Measurements from ENCODE around the gene LRMDA. TPM values are rescaled to one million over a fixed set of nuclear protein-coding genes. Genes with fewer than 3 reads are reported as not detected.

LRMDA gene
- total RNA-seq, 4 donors from 2014 or later, result 7.3 to 20.1 (median 8.4) TPM

DNA sequence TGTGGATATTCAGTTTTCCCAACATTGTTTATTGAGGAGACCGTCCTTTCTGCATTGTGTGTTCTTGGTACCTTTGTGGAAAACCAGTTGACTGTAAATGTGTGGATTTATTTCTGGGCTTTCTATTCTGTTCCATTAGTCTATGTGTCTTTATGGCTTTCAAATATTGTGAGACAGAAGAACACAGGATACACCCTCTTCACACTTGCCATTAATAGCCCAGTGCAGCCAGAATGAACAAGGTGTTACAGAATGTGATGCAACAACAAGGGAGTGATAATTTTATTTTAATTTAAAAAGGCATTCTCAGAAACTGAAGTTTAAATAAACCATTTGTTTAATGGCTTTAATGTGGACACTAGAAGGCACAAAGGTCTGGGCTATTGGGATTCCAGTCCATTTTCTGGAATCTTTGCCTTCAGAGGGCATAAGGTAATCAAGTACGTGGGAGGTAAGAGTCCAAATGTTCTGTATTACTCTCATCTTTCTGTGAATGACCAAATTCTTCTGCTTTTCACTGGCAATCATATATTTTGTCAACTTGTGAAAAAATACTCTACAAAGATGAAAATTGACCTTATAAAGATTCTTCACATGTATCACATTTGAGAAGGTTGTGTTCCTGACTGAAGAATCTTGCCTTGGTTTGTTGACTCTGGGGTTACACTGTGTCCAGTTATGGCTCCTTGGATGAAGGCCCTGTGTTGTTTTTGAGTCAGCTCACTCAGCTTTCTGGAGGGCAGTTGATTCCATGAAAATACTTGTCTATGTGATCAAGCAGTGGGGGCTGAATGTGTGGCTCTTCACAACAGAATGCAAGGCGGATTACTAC lies 962.7 kb downstream of the LRMDA start:
- no peak for ATAC-seq
- peaks cover 0 to 49% (median 4%) of the 10 kb centered on the region in 3 donors for H3K4me1 ChIP-seq

DNA sequence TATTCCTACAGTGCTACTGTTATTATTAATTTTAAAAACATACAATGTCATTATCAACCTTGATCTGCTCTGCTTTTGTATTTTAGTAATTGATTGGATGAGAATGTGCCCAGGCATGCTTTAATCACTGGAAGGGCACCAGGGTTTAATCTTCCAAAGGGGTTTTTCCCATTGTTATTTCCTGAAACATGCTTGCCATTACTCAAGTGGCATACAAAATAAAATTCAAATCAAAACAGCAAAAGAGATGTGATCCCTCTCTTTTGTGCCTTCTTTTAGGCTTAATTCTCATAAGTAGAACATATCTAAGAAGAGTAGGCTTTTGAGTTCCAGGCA lies 963.3 kb downstream of the LRMDA start:
- H3K27ac ChIP-seq, result no peak overlapping the region

More for the DNA sequence above, 962.7 kb downstream of the LRMDA start:
- no peak overlapping the region for H3K4me3 ChIP-seq
- no peaks in the 10 kb centered on the region for H3K36me3 ChIP-seq
- no peaks in the 10 kb centered on the region for H3K9me3 ChIP-seq
- peak overlapping the region in 1 of 4 donors; percentile 12 for H3K27ac ChIP-seq
- TF ChIP-seq POLR2A (IDR thresholded peaks at IDR 0.05), result no peak
- TF ChIP-seq, protein P1, sequence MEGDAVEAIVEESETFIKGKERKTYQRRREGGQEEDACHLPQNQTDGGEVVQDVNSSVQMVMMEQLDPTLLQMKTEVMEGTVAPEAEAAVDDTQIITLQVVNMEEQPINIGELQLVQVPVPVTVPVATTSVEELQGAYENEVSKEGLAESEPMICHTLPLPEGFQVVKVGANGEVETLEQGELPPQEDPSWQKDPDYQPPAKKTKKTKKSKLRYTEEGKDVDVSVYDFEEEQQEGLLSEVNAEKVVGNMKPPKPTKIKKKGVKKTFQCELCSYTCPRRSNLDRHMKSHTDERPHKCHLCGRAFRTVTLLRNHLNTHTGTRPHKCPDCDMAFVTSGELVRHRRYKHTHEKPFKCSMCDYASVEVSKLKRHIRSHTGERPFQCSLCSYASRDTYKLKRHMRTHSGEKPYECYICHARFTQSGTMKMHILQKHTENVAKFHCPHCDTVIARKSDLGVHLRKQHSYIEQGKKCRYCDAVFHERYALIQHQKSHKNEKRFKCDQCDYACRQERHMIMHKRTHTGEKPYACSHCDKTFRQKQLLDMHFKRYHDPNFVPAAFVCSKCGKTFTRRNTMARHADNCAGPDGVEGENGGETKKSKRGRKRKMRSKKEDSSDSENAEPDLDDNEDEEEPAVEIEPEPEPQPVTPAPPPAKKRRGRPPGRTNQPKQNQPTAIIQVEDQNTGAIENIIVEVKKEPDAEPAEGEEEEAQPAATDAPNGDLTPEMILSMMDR (IDR thresholded peaks at IDR 0.05), result no peak
- no peak for TF ChIP-seq EP300 (IDR thresholded peaks at IDR 0.05)
- TF ChIP-seq POLR2AphosphoS5 (IDR thresholded peaks at IDR 0.05), result no peak
- H3K27me3 ChIP-seq, result no peaks in the 10 kb centered on the region
- 88 to 92% methylated on average over 3 of the region's 3 CpGs for WGBS, 2 donors (ENCODE audit: low coverage in 1 of 2)

DNA sequence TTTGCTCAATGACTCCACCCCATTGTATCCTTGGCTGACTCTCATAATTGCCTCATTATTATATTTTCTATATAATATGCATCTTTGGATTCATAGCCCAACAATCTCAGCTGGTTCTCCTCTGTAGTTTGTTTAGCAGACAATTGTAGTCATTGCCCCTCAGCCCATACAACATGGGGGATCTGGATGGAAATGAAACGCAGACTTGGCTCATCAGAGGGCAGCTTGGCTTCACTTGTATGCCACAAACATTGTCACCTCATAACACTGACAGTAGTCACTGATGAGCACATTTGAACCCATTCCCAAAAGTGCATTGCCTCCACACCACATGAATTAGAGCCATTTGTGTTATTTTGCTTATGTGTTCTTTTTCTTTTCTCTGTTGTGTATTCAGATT lies 963.8 kb downstream of the LRMDA start:
- Histone ChIP-seq H3K4me1 (peaks cover 0 to 49% (median 4%) of the 10 kb centered on the region in 3 donors), H3K4me3 (no peak overlapping the region), H3K9me3 (no peaks in the 10 kb centered on the region), H3K27me3 (no peaks in the 10 kb centered on the region), H3K27ac (no peak overlapping the region), H3K36me3 (no peaks in the 10 kb centered on the region)
- WGBS, 2 donors (ENCODE audit: low coverage in 1 of 2), result 100% methylated on average over 1 of the region's 1 CpG
- ATAC-seq, result no peak
- TF ChIP-seq POLR2AphosphoS5 (IDR thresholded peaks at IDR 0.05), result no peak
- TF ChIP-seq POLR2A (IDR thresholded peaks at IDR 0.05), result no peak
- TF ChIP-seq, protein P1 (IDR thresholded peaks at IDR 0.05), result no peak

More for the DNA sequence above, 963.3 kb downstream of the LRMDA start:
- no peak for TF ChIP-seq POLR2AphosphoS5 (IDR thresholded peaks at IDR 0.05)
- TF ChIP-seq EP300 (IDR thresholded peaks at IDR 0.05), result no peak
- no peak for TF ChIP-seq POLR2A (IDR thresholded peaks at IDR 0.05)
- TF ChIP-seq, protein P1 (IDR thresholded peaks at IDR 0.05), result no peak
- H3K27me3 ChIP-seq, result no peaks in the 10 kb centered on the region
- H3K9me3 ChIP-seq, result no peaks in the 10 kb centered on the region
- no peak for ATAC-seq
- H3K4me1 ChIP-seq, result peaks cover 0 to 49% (median 4%) of the 10 kb centered on the region in 3 donors
- no peak overlapping the region for H3K4me3 ChIP-seq
- no peaks in the 10 kb centered on the region for H3K36me3 ChIP-seq

DNA sequence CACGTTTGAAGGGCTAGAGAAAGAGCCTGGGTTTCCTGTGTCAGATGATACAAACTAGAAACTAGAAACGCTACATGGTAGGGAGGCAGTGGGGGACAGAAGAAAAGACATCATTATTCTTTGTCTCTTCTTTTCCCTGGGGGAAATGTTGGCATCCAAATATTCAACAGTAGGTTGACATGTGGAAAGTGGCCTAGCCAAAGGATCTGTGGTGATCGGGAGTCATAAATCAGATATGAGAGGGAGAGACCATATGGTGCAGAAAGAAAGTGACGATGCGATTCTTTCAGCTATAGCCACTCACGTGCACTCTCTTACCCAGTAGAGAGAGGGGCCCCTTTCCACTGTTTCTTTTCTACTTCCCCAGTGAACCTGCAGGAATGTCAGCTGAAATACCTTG lies 964.7 kb downstream of the LRMDA start:
- Histone ChIP-seq H3K4me1 (peaks cover 0 to 49% (median 4%) of the 10 kb centered on the region in 3 donors), H3K36me3 (no peaks in the 10 kb centered on the region), H3K4me3 (no peak overlapping the region), H3K27ac (peak overlapping the region; percentile 51 to 79 (median 70)), H3K27me3 (no peaks in the 10 kb centered on the region), H3K9me3 (no peaks in the 10 kb centered on the region)
- 75 to 94% methylated on average over 6 of the region's 6 CpGs for WGBS, 2 donors (ENCODE audit: low coverage in 1 of 2)
- TF ChIP-seq EP300 (IDR thresholded peaks at IDR 0.05) (no peak), POLR2AphosphoS5 (IDR thresholded peaks at IDR 0.05) (no peak), POLR2A (IDR thresholded peaks at IDR 0.05) (no peak)
- TF ChIP-seq, protein P1 (IDR thresholded peaks at IDR 0.05), result no peak
- ATAC-seq, result no peak
